Effector memory CD4-positive, alpha-beta T cell (primary cell): Measurements from ENCODE around the gene SESN1.
"Not testable (repeated sequence)": the region's sequence is repeated elsewhere in the genome, so short reads cannot be mapped to it uniquely, and the experiment has no call there.

Source experiments
- DNase-seq, 3 donors: peaks; one replicate each; pipeline ENCODE4 v3.0.0-alpha.2; 2020
- H3K27ac ChIP-seq: 2 replicates; pipeline ENCODE4 v1.7.0; 2013; ENCODE audit warnings: mild to moderate bottlenecking, low read length, moderate library complexity; ENCODE audit not compliant: insufficient read depth, poor library complexity, severe bottlenecking
- H3K27me3 ChIP-seq: replicated peaks from 2 replicates; pipeline ENCODE4 v1.7.0; 2013; ENCODE audit warnings: mild to moderate bottlenecking, low read length; ENCODE audit not compliant: insufficient read depth, control insufficient read depth, poor library complexity, severe bottlenecking
- H3K36me3 ChIP-seq: 2 replicates; pipeline ENCODE4 v1.7.0; 2013; ENCODE audit warnings: mild to moderate bottlenecking, low read length, moderate library complexity; ENCODE audit not compliant: control insufficient read depth, insufficient read depth
- H3K4me1 ChIP-seq: 2 replicates; pipeline ENCODE4 v1.7.0; 2013; ENCODE audit warnings: low read length, mild to moderate bottlenecking; ENCODE audit not compliant: control insufficient read depth, insufficient read depth, poor library complexity, severe bottlenecking
- H3K4me3 ChIP-seq: 2 replicates; pipeline ENCODE4 v1.7.0; 2013; ENCODE audit warnings: low read length, low read depth, mild to moderate bottlenecking; ENCODE audit not compliant: insufficient read depth, poor library complexity, severe bottlenecking
- H3K9me3 ChIP-seq: 2 replicates; pipeline ENCODE4 v1.7.0; 2013; ENCODE audit warnings: mild to moderate bottlenecking, low read length, moderate library complexity; ENCODE audit not compliant: control insufficient read depth

Gene SESN1

GRCh38 chr6:108982154-108983113 is 112.2 kb downstream of the SESN1 start:
- H3K4me1 ChIP-seq, result no peaks in the 10 kb centered on the region
- DNase-seq, result no peak
- H3K36me3 ChIP-seq, result peaks cover 10% of the 10 kb centered on the region
- H3K9me3 ChIP-seq, result peaks cover 6% of the 10 kb centered on the region
- no peak overlapping the region for H3K4me3 ChIP-seq
- H3K27me3 ChIP-seq, result no peaks in the 10 kb centered on the region
- no peak overlapping the region for H3K27ac ChIP-seq

GRCh38 chr6:108978638-108979037 is 116.0 kb downstream of the SESN1 start:
- H3K27me3 ChIP-seq, DNase-seq, H3K36me3 ChIP-seq, H3K9me3 ChIP-seq, H3K4me3 ChIP-seq, H3K27ac ChIP-seq, H3K4me1 ChIP-seq: not testable (repeated sequence)

- Histone ChIP-seq H3K4me1 (no peaks in the 10 kb centered on the region), H3K27me3 (no peaks in the 10 kb centered on the region), H3K9me3 (no peaks in the 10 kb centered on the region), H3K27ac (no peak overlapping the region), H3K4me3 (no peak overlapping the region), H3K36me3 (no peaks in the 10 kb centered on the region)
- DNase-seq, result no peak
Measured at GRCh38 chr6:108974201-108974600, 120.4 kb downstream of the SESN1 start.

- Histone ChIP-seq H3K9me3 (no peaks in the 10 kb centered on the region), H3K4me3 (no peak overlapping the region), H3K36me3 (no peaks in the 10 kb centered on the region), H3K4me1 (no peaks in the 10 kb centered on the region), H3K27me3 (no peaks in the 10 kb centered on the region), H3K27ac (no peak overlapping the region)
- no peak for DNase-seq
Measured at GRCh38 chr6:108969776-108970175, 124.9 kb downstream of the SESN1 start.

GRCh38 chr6:108968325-108969316 is 126.0 kb downstream of the SESN1 start:
- no peaks in the 10 kb centered on the region for H3K27me3 ChIP-seq
- no peaks in the 10 kb centered on the region for H3K9me3 ChIP-seq
- H3K4me3 ChIP-seq, result no peak overlapping the region
- DNase-seq, result no peak
- no peak overlapping the region for H3K27ac ChIP-seq
- H3K4me1 ChIP-seq, result no peaks in the 10 kb centered on the region
- H3K36me3 ChIP-seq, result no peaks in the 10 kb centered on the region

- Histone ChIP-seq H3K27me3 (no peaks in the 10 kb centered on the region), H3K36me3 (no peaks in the 10 kb centered on the region), H3K27ac (no peak overlapping the region), H3K9me3 (no peaks in the 10 kb centered on the region), H3K4me1 (no peaks in the 10 kb centered on the region), H3K4me3 (no peak overlapping the region)
- peak in 2 of 3 donors; percentile 0 to 1 for DNase-seq
Measured at GRCh38 chr6:108966855-108967755, 127.5 kb downstream of the SESN1 start.

GRCh38 chr6:108966251-108966650 is 128.4 kb downstream of the SESN1 start:
- Histone ChIP-seq H3K27ac (no peak overlapping the region), H3K4me3 (no peak overlapping the region), H3K27me3 (no peaks in the 10 kb centered on the region), H3K4me1 (no peaks in the 10 kb centered on the region), H3K9me3 (no peaks in the 10 kb centered on the region), H3K36me3 (no peaks in the 10 kb centered on the region)
- no peak for DNase-seq

- no peak for DNase-seq
- Histone ChIP-seq H3K4me1 (no peaks in the 10 kb centered on the region), H3K36me3 (no peaks in the 10 kb centered on the region), H3K4me3 (no peak overlapping the region), H3K9me3 (no peaks in the 10 kb centered on the region), H3K27me3 (no peaks in the 10 kb centered on the region), H3K27ac (no peak overlapping the region)
Measured at GRCh38 chr6:108961985-108962384, 132.7 kb downstream of the SESN1 start.

GRCh38 chr6:108961077-108961476 is 133.6 kb downstream of the SESN1 start:
- no peaks in the 10 kb centered on the region for H3K4me1 ChIP-seq
- H3K36me3 ChIP-seq, result no peaks in the 10 kb centered on the region
- no peak overlapping the region for H3K4me3 ChIP-seq
- no peaks in the 10 kb centered on the region for H3K27me3 ChIP-seq
- DNase-seq, result no peak
- no peaks in the 10 kb centered on the region for H3K9me3 ChIP-seq
- H3K27ac ChIP-seq, result no peak overlapping the region
